Activated naive CD4-positive, alpha-beta T cell treated with anti-CD3 and anti-CD28 coated beads, Interleukin-2, amount 50 U/mL, for 72 hours (primary cell): Measurements from ENCODE around the gene TPRA1. TPM values are rescaled to one million over a fixed set of nuclear protein-coding genes. Genes with fewer than 3 reads are reported as not detected.

Source experiments
- ATAC-seq, 2 donors: fragments of 150-1000 bp; cut with Tn5 transposase; 2 replicates each; pipeline ENCODE4 v1.10.0; 2021; ENCODE audit warnings: mild to moderate bottlenecking in 2 of 2, moderate library complexity in 2 of 2
- DNase-seq, 2 donors: peaks; one replicate each; pipeline ENCODE4 v3.0.0; 2021 to 2022; ENCODE audit warnings: low spot score in 2 of 2
- H3K27ac Mint-ChIP-seq, 2 donors: one replicate each; pipeline ENCODE4 v1.8.0; 2022; ENCODE audit warnings: mild to moderate bottlenecking in 2 of 2, mixed read lengths in 2 of 2
- H3K36me3 Mint-ChIP-seq, 2 donors: one replicate each; pipeline ENCODE4 v1.8.0; 2022; ENCODE audit warnings: mixed read lengths in 2 of 2
- H3K9me3 Mint-ChIP-seq, 2 donors: one replicate each; pipeline ENCODE4 v1.8.0; 2022; ENCODE audit warnings: mixed read lengths in 2 of 2
- total RNA-seq, 2 donors: library from RNA; stranded (reverse); gene quantifications; one replicate each; pipeline ENCODE4 v1.2.3, GENCODE V29; 2022

TPRA1 gene
- total RNA-seq, 2 donors from 2014 or later: 26.0 to 31.3 TPM

DNA sequence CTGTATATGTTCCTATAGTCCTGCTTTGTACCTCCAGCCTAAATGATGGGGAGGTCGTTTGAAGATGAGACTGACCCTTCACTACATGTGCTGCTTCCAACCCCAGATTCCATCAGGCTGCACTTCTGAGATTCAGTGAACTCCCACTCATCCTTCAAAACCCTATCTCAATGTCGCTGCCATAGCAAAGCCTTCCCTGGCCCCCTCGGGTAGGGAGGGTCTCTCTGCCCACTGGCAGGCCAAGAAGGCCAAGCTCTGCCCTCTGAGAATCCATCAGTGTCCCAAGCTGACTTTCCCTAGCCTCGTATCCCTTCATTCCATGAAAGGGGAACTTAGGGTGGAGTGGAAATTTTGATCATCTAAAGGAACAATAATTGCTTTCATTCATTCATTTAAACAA, 35.4 kb downstream of the TPRA1 start:
- DNase-seq (no peak), ATAC-seq (no peak)
- Mint-ChIP-seq H3K36me3 (peaks cover 4 to 7% of the 10 kb centered on the region in 2 donors), H3K27ac (no peak overlapping the region), H3K9me3 (peaks cover 5 to 6% of the 10 kb centered on the region in 2 donors)

DNA sequence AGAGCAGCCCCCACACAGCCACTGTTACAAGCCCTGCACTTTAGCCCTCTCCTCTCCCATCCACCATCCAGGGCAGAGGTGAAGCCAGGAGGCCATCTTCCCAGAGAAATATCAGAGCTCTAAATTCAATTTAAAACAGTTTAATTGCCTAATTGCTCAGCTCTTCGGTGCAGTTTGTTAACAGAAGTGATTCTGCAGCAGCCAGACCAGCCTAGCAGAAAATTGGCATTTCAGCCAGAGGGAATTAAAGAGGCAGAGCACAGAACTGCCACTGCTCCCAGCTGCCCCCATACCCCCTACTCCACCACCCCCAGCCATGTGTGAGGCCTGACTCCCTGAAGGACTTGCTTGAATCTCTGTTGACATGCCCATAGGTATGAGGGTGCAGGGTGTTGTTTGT, 38.5 kb downstream of the TPRA1 start:
- ATAC-seq (no peak), DNase-seq (no peak)
- no peaks in the 10 kb centered on the region for H3K36me3 Mint-ChIP-seq
- H3K9me3 Mint-ChIP-seq: no peaks in the 10 kb centered on the region
- no peak overlapping the region for H3K27ac Mint-ChIP-seq

DNA sequence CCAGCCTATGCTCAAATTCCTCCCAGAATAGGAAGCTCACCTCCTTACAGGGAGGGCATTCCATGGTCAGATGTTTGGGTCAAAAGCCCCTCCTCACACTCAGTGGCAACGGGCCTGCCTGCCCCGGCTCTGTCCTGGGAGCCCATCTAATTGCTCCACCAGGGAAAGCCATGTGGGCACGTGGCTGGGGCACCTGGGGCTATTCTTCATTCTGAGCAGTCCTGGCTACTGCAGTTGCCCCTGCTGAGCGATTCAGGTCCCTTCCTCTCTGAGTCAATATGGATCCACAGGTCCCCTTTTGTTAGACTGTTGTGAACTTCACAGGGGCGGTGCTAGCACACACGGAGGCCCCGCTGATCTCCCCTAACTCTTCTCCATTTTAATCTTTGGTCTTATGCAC, 39.4 kb downstream of the TPRA1 start:
- no peaks in the 10 kb centered on the region for H3K9me3 Mint-ChIP-seq
- H3K36me3 Mint-ChIP-seq: no peaks in the 10 kb centered on the region
- ATAC-seq: no peak
- DNase-seq: no peak
- H3K27ac Mint-ChIP-seq: no peak overlapping the region

DNA sequence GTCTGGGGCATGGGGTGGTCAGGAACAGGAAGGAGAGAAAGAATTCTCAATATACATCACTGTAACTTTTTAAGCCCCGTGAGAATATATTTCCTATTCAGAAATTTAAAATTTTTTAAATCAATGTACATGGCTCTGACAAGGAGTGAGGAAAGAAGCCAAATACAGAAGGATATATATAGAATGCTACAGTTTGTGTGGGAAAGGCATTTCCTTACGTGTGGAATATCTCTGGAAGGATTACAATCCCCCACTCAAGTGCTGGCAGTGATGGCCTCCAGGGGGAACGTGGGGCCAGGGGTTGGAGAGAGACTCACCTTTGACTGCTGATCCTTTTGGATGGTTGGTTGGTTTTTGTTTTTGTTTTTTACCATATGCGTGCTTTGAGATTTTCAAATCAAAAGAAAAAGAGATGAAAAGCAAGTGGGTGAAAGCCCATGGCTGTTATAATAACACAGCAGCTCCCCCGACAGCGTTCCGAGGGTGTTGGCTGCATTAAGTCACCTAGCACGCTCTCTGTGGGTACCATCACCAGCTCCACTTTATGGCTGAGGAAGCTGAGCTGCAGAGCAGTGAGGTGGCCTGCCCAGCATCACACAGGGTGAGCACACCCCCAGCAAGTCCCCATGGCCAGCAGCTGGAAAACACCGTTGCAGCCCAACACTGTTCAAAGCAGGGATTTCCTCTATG, 39.9 kb downstream of the TPRA1 start:
- no peak overlapping the region for H3K27ac Mint-ChIP-seq
- DNase-seq (no peak), ATAC-seq (no peak)
- H3K9me3 Mint-ChIP-seq: no peaks in the 10 kb centered on the region
- H3K36me3 Mint-ChIP-seq: no peaks in the 10 kb centered on the region

DNA sequence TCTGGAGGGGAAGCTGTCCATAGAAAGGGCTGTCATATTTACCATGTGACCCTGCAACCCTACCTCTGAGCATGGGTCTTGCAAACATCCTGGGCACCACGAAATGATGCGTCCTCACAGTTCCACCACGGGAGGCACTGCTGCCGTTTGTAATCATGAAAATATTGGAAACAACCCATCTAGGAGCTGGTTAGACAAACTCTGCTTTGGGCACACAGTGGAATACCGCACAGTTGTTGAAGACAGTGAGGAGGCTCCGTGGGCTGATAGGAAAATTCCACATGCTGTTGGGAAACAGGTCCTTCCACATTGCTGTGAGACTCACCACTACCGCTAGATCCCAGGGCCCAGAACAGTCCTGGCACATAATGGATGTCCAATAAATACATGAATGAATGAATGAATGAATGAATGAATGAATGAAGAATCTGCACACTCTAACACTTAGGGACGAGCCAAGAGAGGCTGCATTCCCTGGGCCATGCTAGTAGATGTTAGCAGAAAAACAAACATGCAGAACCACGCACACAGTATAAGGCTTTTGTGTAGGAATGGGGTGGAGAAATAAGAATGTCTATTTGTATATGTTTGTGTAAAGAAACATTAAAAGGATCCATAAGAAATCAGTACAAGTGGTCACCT, 40.6 kb downstream of the TPRA1 start:
- ATAC-seq: no peak
- Mint-ChIP-seq H3K27ac (no peak overlapping the region), H3K36me3 (no peaks in the 10 kb centered on the region), H3K9me3 (no peaks in the 10 kb centered on the region)
- DNase-seq: no peak

DNA sequence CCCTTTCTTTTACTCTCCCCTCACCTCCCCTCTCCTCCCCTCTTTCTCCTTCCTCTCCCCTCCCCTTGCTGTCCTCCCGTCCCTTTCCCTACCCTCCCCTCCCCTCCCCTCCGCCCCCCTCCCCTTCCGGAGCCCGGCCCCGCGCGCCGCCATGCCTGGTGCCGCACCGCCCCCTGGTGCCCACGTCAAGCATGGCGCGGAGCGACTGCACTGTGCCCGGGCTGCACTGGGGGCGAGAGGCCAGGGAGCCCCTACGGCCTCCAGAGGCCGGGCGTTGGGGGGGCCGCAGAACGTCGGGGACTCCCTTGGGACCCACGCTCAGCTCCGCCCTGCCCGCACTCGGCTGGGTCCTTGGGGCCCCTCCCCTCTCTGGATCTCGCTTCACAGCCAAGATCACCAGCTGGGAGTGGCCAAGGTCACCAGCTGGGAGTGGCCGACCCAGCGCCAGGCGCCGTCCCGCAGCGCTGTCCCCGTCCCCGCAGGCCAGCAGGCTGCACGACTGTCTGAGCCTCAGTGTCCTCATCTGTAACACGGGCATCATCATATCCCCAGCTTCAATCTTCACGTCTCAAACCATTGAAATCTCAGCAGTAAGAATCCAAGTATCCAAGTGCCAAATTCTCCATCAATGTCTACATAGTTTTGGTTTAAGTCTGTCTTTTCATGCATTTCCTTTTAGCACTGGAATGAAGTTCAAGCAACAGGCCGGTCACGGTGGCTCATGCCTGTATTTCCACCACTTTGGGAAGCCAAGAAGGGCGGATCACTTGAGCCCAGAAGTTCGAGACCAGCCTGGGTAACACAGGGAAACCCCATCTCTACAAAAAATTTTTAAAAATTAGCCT, 42.5 kb downstream of the TPRA1 start:
- DNase-seq: peak; percentile 72 to 86
- Mint-ChIP-seq H3K36me3 (no peaks in the 10 kb centered on the region), H3K9me3 (no peaks in the 10 kb centered on the region), H3K27ac (peak overlapping the region; percentile 23 to 50)
- ATAC-seq: peak; percentile 89 to 90

DNA sequence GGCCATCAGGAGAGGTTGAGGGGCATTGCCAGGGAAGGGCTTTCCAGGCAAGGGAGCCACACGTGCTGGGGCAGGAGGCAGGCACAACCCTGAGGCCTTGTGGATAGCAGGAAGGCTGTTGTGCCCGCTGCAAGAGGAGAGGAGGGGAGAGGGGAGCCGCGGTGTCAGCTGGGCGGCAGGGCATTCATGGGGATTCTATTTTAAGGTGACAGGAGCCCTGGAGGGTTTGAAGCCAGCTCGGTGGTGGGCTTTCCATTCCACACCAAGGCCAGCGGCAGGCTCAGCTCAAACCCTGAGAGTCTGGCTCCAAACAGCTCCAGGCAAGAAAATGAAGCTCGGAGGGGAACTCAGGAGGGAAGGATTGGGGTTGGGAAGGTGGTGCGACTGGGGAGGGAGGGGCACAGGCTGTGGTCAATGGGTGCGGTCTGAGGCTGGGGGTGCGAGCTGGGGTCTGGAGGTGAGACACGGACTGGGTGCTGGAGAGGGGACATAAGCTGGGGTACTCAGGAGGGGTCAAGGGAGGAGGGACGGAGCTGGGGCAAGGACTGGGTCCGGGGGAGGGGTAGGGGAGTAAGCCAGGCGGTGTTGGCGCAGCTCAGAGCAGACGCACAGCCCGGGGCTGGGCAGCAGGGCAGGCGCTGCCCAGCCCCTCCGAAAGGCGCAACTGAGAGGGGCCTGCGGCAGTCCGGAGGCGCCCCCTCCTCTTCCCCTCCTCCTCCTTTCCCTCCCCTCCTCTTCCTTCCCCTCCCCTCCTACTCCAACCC, 43.4 kb downstream of the TPRA1 start:
- H3K36me3 Mint-ChIP-seq: no peaks in the 10 kb centered on the region
- ATAC-seq: peak in 1 of 2 donors; percentile 10
- no peaks in the 10 kb centered on the region for H3K9me3 Mint-ChIP-seq
- DNase-seq: no peak
- H3K27ac Mint-ChIP-seq: no peak overlapping the region

DNA sequence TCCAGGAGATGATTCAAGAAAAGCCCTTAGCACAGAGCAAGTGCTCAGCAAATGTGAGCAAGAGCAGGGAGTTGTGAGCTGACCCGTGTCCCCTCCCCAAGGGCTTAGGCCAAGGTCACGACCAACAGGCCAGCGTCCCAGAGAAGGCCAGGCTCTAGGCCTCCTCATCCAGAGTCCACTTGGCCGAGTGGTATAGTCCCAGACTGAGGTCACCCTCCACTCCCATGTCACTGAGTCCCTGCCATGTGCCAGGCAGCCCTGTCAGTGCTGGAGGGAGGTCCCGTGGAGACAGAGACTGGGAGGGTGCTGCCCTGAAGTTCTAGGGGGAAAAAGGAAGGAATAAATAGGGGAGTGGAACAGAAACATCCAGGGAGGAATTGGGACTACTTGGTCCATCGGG, 44.0 kb downstream of the TPRA1 start:
- H3K27ac Mint-ChIP-seq: no peak overlapping the region
- ATAC-seq: no peak
- no peak for DNase-seq
- no peaks in the 10 kb centered on the region for H3K36me3 Mint-ChIP-seq
- no peaks in the 10 kb centered on the region for H3K9me3 Mint-ChIP-seq

DNA sequence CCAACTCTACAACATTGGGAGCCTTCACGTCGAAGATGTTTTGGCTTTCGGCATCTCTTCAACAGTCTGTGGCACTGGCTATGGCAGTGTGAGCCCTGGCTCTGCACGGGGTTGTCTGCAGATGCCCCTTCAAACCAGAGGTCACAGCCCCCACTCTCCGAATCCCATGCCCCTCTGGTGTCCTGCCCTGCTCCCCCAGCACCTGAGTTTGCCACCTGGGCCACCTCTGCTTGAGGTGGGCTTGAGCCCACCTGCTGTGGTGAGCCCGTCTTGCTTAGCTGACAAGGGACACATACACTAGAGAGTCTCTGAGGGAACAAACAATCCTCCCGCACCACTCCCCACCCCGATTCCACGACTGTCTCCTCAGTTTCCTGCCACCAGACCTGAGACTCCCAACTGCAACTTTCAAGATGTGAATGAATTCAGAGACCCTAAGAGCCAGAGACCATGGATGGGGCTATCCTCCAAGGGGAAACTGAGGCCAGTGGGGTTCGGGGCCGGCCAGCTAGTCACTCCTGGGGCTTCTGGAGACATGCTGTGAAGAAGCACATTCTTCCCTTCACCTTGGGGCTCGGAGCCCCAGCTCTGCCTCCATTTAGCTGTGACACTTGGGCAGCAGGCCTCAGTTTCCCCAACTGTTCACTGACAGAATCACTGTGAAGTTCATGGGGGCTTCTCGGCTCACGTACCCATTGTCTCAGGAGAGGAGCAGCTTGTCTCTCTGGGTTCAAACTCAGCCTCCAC, 44.6 kb downstream of the TPRA1 start:
- ATAC-seq (no peak), DNase-seq (no peak)
- H3K27ac Mint-ChIP-seq: no peak overlapping the region
- H3K9me3 Mint-ChIP-seq: no peaks in the 10 kb centered on the region
- H3K36me3 Mint-ChIP-seq: no peaks in the 10 kb centered on the region

DNA sequence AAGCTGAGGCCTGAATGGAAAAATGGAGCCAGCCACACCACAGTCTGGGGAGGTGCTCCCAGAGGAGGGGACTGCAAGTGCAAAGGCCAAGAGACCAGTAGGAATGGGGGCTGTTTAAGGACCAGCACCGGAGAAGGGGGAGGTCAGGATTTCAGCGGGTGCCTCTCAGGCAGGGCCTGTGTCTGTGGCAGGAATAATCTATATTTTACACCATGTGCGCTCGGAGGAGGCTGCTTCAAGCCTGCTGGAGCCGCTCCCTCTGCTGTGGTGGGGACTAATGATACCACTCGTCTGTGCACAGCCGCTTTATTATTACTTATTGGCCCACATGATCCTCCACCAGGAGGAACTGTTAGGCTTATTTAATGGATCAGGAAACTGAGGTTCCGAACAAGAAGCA, 45.3 kb downstream of the TPRA1 start:
- H3K36me3 Mint-ChIP-seq: no peaks in the 10 kb centered on the region
- DNase-seq (no peak), ATAC-seq (no peak)
- no peaks in the 10 kb centered on the region for H3K9me3 Mint-ChIP-seq
- H3K27ac Mint-ChIP-seq: no peak overlapping the region

DNA sequence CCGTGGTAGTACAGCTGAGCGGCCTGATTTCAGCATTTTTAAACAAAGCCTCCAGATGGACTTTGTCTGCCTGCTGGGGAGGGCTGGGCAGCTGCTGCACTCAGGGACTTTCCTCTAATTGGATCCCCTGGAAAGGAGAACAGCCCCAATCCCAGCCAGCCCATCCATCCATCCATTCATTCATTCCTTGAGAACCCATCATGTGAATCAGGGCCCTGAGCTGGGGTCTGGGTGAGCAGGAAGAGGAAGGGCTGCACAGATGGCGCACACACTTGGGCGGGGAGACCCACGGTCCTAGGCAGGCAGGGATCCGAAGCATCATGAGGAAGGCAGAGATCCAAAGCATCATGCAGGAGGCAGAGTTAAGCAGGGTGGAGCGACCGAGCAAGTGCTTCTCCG, 45.7 kb downstream of the TPRA1 start:
- ATAC-seq: no peak
- H3K36me3 Mint-ChIP-seq: no peaks in the 10 kb centered on the region
- no peaks in the 10 kb centered on the region for H3K9me3 Mint-ChIP-seq
- H3K27ac Mint-ChIP-seq: no peak overlapping the region
- DNase-seq: no peak

DNA sequence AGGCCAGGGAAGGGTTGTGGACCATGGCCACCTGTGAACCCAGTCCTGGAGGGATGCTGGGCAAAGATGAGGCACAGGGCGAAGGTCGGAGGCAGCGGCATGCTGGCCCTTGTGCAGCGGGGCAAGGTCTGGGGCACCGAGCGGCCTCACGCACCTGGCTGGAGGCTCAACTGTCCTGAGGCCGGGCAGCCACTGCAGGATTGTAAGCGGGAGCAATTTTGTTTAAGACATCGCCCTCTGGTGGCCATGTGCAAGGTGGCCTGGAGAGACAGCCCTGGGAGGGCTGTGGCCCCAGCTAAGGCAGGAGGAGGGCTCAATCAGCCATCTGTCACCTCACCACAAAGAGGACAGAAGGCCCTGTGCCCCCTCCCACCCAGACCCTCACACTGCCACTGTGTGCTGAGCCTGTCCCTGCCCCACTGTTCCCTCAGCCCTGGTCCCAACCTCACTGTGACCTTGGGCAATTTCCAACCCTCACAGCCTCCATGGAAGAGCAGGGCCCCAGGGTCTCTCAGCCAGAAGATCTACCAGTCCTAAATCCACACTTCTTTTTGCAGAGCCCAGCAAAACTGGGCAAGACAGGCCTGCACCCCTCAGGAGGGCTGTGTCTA, 46.2 kb downstream of the TPRA1 start:
- Mint-ChIP-seq H3K27ac (no peak overlapping the region), H3K36me3 (no peaks in the 10 kb centered on the region), H3K9me3 (no peaks in the 10 kb centered on the region)
- peak; percentile 59 to 64 for ATAC-seq
- DNase-seq: peak in 1 of 2 donors; percentile 70

DNA sequence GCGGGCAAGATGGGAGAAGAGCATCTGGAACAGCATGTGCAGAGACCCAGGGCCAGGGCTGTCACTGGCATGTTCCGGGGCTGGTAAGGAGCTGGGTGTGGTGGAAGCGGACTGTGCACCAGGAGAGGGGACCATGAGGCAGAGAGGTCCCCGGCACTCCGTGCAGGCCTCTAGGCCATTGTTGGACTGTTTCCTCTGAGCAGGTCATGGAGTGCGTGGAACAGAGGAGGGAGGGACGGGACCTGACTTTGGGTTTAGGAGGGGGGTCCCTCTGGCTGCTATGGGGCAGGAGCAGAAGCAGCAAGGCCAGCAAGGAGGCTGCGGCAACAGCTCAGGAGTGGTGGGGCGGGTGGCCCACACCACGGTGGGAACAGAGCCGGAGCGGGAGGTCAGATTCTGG, 47.1 kb downstream of the TPRA1 start:
- H3K27ac Mint-ChIP-seq: no peak overlapping the region
- ATAC-seq: no peak
- DNase-seq: no peak
- H3K36me3 Mint-ChIP-seq: no peaks in the 10 kb centered on the region
- H3K9me3 Mint-ChIP-seq: no peaks in the 10 kb centered on the region

DNA sequence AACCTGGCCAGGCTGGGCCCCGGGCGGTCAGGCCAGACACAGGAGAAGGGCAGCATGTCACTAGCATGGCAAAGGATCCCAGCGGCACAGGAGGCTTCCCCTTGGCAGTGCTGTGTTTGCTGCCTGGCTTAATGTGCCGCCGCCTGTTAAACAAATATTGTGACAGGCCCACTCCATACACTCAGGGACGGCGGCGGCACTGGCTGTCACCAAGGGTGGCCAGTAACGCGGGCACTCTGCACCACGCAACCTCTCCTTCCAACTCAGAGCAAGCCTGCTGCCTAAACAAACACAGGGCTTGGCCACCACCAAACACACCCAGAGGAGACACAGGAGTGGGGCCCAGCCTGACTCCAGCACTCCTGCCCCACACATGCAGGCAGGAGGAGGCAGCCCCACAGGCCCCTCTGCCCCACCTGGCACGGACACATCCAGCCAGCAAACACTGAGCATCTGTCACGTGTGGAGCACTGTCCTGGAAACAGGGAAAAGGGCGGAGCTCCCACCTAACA, 48.0 kb downstream of the TPRA1 start:
- H3K36me3 Mint-ChIP-seq: no peaks in the 10 kb centered on the region
- H3K27ac Mint-ChIP-seq: no peak overlapping the region
- ATAC-seq: no peak

DNA sequence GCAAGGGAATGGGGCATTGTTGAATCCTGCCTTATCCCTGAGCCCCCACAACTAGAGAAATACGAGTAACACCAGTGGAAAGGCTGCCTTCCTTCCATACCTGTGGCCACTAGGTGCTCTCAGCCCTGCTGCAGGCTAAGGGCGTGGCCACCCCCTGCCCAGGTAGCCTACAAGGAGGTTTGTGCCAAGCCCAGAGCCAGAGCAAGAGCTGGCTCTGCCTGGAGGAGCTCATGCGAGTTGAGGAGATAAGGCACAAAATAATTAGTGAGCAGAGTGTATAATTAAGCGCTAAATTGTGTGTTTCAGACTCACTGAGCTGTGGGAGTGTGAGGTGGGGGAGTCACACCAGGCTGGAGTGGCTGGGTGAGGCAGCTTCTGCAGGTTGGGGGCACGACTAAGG, 49.2 kb downstream of the TPRA1 start:
- ATAC-seq: no peak
- Mint-ChIP-seq H3K9me3 (no peaks in the 10 kb centered on the region), H3K36me3 (no peaks in the 10 kb centered on the region), H3K27ac (no peak overlapping the region)
- no peak for DNase-seq

More for the DNA sequence above, 48.0 kb downstream of the TPRA1 start:
- no peaks in the 10 kb centered on the region for H3K9me3 Mint-ChIP-seq
- DNase-seq: no peak
